HG03045 (cell line): Measurements from ENCODE around the gene FAM170A.
A peak's percentile ranks its signal among the peaks of the same experiment; 100 is the strongest.

Experiments
- ATAC-seq: cut with Tn5 transposase; IDR thresholded peaks from one replicate; pipeline ENCODE4 v1.9.1; 2021; ENCODE audit warnings: mild to moderate bottlenecking, moderate library complexity; ENCODE audit not compliant: unreplicated experiment

The FAM170A gene

GRCh38 chr5:119629339-119629738 lies at the start of gene FAM170A:
Gene FAM170A, plus strand, starts transcription at chr5:119629558. Its CDS starts 211 bp downstream, at chr5:119629769.
- no peak for ATAC-seq

DNA sequence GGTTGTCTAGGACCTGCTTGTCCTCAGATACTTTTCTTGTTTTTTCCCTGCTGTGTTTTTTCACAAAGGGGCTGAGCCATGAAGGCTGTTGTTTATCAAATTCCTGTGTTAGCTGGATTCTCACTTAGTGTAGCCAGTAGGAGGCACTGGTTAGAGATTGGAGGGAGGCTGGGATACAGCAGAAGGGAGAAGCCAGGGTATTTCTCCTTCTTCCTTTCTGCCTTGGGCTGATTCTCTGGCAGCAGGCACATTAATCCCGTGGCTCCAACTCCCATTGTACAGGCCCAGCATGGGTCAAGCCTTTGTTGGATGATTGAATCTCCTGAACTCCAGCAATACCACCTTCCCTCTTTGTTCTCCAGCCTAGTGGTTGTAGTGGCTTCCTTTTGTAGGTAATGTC lies 46.4 kb upstream of the FAM170A start:
- no peak for ATAC-seq

- ATAC-seq, result peak; percentile 81
Measured at GRCh38 chr5:119583684-119584083, 45.7 kb upstream of the FAM170A start.

- ATAC-seq, result no peak
Measured at GRCh38 chr5:119596046-119596445, 33.3 kb upstream of the FAM170A start.

DNA sequence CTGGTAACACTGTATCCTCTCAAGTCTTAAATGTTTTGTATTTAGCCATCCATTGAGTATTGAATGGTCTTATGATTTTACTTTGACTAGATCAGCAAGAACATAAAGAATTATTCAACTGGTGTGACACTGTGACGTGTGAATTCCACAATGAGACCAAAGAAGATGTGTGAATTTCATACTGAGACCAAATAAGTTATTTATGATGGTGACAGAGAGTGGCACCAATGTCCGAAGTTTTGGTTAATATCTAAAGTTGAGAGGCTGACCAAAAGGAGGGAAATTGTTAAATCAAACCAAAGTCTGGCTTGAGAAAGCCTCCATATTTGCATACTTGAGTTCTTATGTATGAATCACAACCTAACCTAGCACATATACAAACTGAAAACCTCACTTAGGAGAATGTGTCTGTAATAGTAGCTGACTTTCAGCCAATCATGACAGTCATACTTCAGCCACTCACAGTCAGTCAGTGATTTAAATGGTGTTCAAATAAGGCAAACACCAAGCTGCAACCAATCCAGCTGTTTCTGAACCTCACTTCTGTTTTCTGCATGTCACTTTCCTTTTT lies 31.5 kb upstream of the FAM170A start:
- ATAC-seq, result no peak

GRCh38 chr5:119613937-119614336 lies 15.4 kb upstream of the FAM170A start:
- ATAC-seq, result no peak

DNA sequence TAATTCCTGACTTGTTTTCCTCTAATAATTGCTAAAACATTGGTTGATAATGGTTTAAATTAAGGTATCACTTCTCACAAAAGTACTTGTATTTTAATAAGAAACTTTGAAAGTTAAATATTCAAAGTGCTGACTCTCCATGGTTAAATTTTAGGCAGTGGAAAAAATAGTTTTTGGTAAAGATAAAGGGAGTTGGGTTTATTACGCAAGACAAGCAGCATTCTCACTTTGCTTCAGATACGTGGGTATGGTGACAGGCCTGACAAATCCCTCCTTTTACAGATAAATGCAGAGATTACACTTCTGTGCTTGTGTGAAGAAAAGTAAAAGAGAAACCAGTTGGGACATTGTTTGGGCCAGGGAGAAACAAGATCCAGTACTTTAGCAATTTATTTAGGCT lies 14.5 kb upstream of the FAM170A start:
- ATAC-seq, result no peak

- ATAC-seq, result no peak
Measured at GRCh38 chr5:119626086-119626485, 3.3 kb upstream of the FAM170A start.

GRCh38 chr5:119630752-119631440 lies 1.5 kb downstream of the FAM170A start:
- no peak for ATAC-seq

DNA sequence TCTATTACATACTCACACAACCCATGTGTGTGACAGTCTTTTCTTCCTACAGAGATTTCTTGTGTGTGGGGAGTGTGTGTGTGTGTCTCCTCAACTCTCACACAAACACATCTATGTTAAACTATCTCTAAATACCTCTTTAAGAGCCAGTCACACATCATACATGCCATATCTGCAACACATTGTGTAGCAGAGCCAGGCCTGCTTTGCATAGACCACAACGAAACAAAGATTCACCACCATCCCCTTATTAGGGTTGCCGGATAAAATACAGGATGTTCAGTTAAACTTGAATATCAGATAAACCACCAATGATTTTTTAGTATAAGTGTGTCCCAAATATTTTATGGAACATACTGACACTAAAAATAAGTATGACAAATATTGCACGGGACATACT lies 2.3 kb downstream of the FAM170A start:
- no peak for ATAC-seq

- ATAC-seq, result no peak
Measured at GRCh38 chr5:119651486-119651885, 22.1 kb downstream of the FAM170A start.

- ATAC-seq, result no peak
Measured at GRCh38 chr5:119655061-119655460, 25.7 kb downstream of the FAM170A start.

- no peak for ATAC-seq
Measured at GRCh38 chr5:119656023-119656422, 26.7 kb downstream of the FAM170A start.

DNA sequence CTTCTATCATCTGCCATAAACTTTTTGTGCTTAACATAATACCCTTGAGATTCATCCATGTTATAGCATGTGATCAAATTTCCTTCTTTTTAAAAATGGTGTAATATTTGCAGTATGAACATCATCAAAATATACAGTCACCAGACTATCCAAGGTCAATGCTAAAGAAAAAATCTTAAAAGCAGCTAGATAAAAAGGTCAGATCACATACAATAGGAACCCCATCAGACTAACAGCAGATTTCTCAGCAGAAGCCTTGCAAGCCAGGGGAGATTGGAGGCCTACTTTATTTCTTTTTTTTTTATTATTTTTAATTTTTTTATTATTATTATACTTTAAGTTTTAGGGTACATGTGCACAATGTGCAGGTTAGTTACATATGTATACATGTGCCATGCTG lies 37.2 kb downstream of the FAM170A start:
- no peak for ATAC-seq

GRCh38 chr5:119678351-119679028 lies 49.1 kb downstream of the FAM170A start:
- no peak for ATAC-seq

DNA sequence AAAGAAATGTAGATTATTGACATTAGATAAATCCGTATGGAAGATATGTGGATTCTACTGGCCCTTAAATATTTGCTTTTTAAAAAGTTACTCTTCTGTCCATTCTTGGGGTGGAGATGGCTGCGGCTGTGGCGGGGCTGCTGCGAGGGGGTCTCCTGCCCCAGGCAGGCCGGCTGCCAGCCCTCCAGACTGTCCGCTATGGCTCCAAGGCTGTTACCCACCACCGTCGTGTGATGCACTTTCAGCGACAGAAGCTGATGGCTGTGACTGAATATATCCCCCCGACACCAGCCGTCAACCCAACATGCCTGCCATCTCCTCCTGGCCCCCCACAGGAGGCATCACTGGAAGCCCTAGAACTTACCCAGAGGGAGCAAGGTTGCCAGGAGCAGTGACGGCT lies 50.7 kb downstream of the FAM170A start:
- ATAC-seq, result no peak

DNA sequence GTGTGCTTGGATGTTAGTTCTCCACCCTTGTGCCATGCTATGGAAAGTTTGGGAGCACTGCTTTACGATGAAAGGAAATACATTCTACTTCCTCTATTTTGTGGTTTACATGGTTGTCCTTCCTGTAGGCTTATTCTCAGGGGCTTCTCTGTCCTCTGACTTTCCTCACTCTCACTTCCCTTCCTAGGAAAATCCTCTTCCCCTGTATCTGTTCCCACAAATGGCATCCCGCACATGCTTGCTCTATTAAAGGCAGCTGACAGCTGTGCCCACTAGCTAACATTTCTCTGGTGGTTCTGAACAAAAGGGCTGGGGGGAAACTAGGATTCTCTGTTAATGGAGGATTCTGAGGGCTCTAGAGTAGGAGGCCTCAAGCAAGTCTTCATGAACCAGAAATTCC lies 52.4 kb downstream of the FAM170A start:
- ATAC-seq, result no peak

- no peak for ATAC-seq
Measured at GRCh38 chr5:119682372-119682771, 53.0 kb downstream of the FAM170A start.
